Fibroblast of villous mesenchyme (primary cell): ENCODE measurements around the gene GTF2H4. TPM values are rescaled to one million over a fixed set of nuclear protein-coding genes. Genes with fewer than 3 reads are reported as not detected.

Source experiments
- DNase-seq: peaks from one replicate; pipeline ENCODE4 v3.0.0-alpha.2; 2010; ENCODE audit warnings: low read depth
- H3K4me3 ChIP-seq: 2 replicates; pipeline ENCODE4 v1.5.1; 2011; ENCODE audit warnings: low read depth, mild to moderate bottlenecking, low read length
- total RNA-seq: library from RNA; depleted of rRNA; stranded (reverse); fragments of >200 nt; gene quantifications from 2 replicates; pipeline ENCODE4 v1.2.3, GENCODE V29; 2012
- TF ChIP-seq, protein P1 (sequence below): IDR thresholded peaks from 2 replicates; pipeline ENCODE4 v1.5.1; 2012; ENCODE audit warnings: low read depth, mild to moderate bottlenecking, low read length; ENCODE audit not compliant: insufficient read depth

The GTF2H4 gene
- total RNA-seq, 1 donor: 14.7 TPM

DNA sequence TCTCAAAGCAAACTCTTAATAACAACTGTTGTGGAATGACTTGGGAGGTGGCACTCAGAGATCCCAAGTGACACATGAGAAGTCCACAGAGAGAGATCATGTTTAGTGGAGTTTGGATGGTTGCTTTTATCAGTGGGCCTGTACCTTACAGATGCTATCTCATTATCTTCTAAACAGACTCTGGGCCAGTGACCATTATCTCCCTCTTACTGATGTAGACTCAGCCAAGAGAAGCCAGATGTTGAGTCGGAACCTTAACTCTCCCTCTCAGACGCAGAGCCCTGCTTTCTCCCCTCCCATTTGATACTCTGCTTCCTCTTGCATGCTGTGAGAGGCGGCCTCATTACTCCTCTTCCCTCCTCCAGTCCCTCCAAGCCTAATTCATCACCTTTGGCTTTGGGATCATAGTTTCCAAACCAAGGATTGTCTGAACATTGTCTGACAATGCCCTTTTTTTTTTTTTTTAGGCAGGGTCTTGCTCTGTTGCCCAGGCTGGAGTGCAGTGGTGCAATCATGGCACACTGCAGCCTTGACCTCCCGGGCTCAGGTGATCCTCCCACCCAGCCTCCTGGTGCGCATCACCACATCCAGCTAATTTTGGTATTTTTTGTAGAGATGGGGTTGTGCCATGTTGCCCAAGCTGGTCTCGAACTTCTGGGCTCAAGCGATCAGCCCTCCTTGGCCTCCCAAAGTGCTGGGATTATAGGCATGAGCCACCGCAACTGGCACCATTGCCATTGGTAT, 28.2 kb upstream of the GTF2H4 start:
- TF ChIP-seq, protein P1, sequence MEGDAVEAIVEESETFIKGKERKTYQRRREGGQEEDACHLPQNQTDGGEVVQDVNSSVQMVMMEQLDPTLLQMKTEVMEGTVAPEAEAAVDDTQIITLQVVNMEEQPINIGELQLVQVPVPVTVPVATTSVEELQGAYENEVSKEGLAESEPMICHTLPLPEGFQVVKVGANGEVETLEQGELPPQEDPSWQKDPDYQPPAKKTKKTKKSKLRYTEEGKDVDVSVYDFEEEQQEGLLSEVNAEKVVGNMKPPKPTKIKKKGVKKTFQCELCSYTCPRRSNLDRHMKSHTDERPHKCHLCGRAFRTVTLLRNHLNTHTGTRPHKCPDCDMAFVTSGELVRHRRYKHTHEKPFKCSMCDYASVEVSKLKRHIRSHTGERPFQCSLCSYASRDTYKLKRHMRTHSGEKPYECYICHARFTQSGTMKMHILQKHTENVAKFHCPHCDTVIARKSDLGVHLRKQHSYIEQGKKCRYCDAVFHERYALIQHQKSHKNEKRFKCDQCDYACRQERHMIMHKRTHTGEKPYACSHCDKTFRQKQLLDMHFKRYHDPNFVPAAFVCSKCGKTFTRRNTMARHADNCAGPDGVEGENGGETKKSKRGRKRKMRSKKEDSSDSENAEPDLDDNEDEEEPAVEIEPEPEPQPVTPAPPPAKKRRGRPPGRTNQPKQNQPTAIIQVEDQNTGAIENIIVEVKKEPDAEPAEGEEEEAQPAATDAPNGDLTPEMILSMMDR: no peak
- DNase-seq: peak; percentile 13

DNA sequence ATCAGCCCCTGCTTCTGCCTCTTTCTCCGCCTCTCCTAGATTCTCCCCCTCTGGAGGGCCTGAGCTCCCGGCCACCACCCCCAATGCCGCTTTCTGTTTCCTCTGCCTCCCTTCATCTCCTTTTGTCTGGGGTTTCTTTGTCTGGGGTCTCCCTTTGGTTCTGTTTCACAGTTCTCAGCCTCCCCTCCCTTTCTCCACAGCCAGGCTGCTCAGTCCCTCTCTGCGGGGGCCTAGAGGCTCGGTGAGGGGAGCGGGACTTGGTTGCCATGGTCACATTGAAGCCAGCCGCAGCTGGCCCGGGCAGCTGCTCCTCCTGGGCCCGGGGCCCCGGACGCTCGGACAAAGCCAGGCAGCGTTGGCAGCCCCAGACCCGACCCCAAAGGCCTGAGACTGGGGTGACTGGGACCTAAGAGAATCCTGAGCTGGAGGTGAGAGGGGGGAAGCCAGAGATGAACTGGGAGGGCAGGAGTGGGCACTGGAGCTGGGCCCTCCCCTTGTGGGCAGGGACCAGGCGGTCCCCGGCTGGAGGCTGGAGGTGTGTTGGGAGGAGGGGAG, 27.2 kb upstream of the GTF2H4 start:
- H3K4me3 ChIP-seq: no peak overlapping the region
- TF ChIP-seq, protein P1: no peak
- no peak for DNase-seq

More for the DNA sequence above, 28.2 kb upstream of the GTF2H4 start:
- no peak overlapping the region for H3K4me3 ChIP-seq

DNA sequence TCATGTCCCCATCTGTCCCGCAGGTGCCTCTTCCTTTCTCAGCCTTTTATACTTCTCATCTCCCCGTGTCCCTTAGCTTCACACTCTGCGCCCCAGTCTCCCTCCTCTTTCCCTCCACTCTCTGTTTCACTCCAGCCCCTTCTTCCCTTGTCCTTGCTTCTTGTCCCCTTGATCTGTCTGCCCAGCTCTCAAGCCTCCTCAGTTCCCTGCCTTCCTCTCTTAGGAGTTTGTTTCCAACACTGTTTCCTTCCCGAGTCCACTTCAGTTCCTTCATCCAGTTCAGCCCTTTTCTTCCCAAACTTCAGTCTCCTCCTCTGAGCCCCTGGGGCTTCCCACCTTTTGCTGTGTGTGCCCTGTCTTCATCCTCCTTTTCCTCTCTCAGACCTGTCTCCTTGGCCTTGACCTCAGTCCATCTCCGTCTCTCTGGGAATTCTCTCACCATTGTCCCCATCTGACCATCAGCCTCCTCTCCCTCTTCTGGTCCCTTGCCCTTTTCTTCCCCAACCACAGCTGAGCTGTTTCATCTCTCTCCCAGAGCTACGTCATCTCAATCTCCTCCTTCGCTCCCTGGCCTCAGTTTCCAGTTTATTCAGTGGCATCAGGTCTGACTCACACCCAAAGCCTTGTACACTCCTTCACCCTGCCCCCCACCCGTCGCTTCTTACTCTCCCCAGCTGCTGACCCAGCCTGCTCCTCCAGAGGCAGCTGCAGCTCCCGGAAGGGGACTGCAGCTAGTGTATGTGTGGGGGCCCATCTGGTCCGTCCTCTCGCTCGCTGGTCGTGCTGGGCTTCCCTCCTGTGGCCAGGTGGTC, 26.4 kb upstream of the GTF2H4 start:
- no peak overlapping the region for H3K4me3 ChIP-seq
- DNase-seq: peak; percentile 57
- TF ChIP-seq, protein P1: no peak

DNA sequence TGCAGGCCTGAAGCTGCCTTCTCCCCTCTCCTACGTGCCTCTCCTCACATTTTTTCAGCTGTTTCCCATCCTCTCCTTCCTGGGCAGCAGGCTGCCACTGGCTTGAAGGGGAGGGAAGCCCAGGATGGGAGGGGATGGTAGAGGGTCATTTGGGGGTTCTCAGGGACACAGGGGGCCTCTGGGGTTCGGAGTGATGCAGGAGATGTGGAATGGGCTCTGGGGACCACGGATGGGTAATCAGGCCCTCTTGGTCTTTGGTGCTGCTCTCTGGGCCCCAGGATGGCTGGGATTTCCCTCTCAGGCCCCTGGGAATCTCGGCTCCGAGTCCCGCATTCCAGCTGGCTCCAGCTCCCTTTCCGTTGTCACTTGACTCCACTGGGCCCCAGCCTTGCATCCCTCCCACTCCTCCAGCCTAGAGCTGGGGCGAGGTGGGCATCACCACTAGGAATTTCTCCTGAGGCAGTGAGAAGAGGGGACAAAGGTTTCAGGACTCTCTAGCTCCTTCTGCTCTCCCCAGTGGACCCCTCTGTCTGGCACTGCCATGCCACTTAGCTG, 25.7 kb upstream of the GTF2H4 start:
- TF ChIP-seq, protein P1: no peak
- no peak overlapping the region for H3K4me3 ChIP-seq
- no peak for DNase-seq

DNA sequence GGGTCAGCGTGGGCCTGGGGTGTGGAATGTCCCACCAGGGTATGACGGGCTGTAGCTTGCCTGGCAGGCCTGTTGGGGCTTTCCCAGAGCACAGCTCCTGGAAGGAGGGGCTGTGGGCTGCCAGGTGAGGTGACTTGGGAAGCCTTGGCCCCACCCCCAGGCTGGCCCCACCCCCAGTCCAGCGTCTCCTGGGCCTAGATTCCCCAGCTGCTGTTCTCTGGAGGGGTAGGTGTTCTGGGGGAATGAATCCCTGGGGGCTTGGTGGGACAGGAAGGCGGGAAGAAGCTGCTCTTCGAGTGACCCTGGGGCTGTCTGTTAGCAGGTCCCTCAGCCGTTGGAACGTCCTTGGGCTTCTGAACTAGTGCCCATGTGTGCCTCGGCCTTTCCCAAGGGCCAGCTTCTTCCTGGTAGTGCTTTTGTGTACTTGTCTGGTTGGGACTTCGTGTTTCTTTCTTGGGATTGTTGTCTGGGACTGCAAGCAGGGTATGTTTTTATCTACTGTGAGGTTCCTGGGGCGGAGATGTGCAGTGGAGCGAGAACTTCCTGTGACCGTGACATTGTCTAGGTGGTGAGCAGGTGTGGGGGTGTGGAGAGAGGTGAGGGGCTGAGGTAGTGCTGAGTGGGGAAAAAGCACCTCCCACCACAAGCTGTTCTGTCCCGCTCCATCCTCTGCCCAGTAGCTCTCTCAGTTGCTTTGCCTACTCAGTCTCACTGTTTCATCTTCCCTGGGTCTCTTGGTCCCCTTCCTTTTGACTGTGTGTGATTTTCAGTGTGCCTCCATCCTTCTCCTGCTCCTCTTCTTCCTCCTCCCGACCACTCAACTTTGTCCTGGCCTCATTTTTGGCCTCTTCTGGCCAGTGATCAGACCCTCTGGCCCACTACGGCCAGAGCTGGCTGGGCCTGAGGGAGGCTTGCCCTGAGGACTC, 25.0 kb upstream of the GTF2H4 start:
- TF ChIP-seq, protein P1: no peak
- DNase-seq: no peak
- H3K4me3 ChIP-seq: no peak overlapping the region
